IMR-90 (cell line): ENCODE measurements around the gene C17orf100. TPM values are rescaled to one million over a fixed set of nuclear protein-coding genes. Genes with fewer than 3 reads are reported as not detected.

Source experiments
- microRNA-seq, 2 experiments: library from miRNA; stranded (forward) in 1 of 2; unstranded in 1 of 2; fragments of 10-50 nt in 1 of 2; fragments of <30 nt in 1 of 2; gene quantifications in 1 of 2; microRNA quantifications in 1 of 2; one replicate each; pipeline versions ENCODE3 to v1.1.0; 2013 to 2020; ENCODE audit not compliant: insufficient read depth in 1 of 2, insufficient read length in 1 of 2, unreplicated experiment in 1 of 2
- polyA plus RNA-seq, 3 experiments: library from polyadenylated mRNA; depleted of rRNA; stranded (reverse); fragments of >200 nt; gene quantifications; 2 replicates each; pipeline ENCODE4 v1.2.3, GENCODE V29; 2012; ENCODE audit warnings: low replicate concordance in 1 of 3
- small RNA-seq, 5 experiments: library from RNA; depleted of rRNA; stranded (forward); fragments of <200 nt; gene quantifications; one replicate each; pipeline ENCODE3, GENCODE V24; 2012
- total RNA-seq: library from RNA; depleted of rRNA; stranded (reverse); fragments of >200 nt; gene quantifications from 2 replicates; pipeline ENCODE4 v1.2.3, GENCODE V29; 2012; rRNA removed

Gene C17orf100
- total and polyA plus RNA-seq, 2 of the 4 experiments (the other 2 are of a cell fraction), result 0.18 to 1.8 TPM

Small RNA genes within 50 kb of the gene (microRNA-seq; reads per million reads assigned to microRNA genes)
- gene MIR4520-1 (ENCODE audit: insufficient read depth in 1 of 2, insufficient read length in 1 of 2, unreplicated experiment in 1 of 2) (0 reads per million in 2 experiments), gene MIR4520-2 (ENCODE audit: unreplicated experiment) (not detected)

Small RNA genes within 50 kb of the gene (small RNA-seq; reads per million reads assigned to genes)
- 0 reads per million in 5 experiments for gene MIR4520-1

Other genes with a start within 250 kb of the C17orf100 start
- not detected in 2 replicates for gene AIPL1, start 216.6 kb upstream of the C17orf100 start, total RNA-seq
- gene AIPL1, start 216.6 kb upstream of the C17orf100 start, polyA plus RNA-seq (2012; rRNA removed), result not detected in 2 replicates
- gene PIMREG, start 207.3 kb upstream of the C17orf100 start, total RNA-seq, result 19.4 and 21.5 TPM in 2 replicates
- gene PIMREG, start 207.3 kb upstream of the C17orf100 start, polyA plus RNA-seq (2012; rRNA removed), result 25.9 and 36.8 TPM in 2 replicates
- 0.54 and 0.56 TPM in 2 replicates for gene PITPNM3, start 95.2 kb upstream of the C17orf100 start, total RNA-seq
- gene PITPNM3, start 95.2 kb upstream of the C17orf100 start, polyA plus RNA-seq (2012; rRNA removed), result 1.7 and 2.0 TPM in 2 replicates
- 17.6 and 18.3 TPM in 2 replicates for gene KIAA0753, start 11.1 kb upstream of the C17orf100 start, total RNA-seq
- 6.8 and 10.2 TPM in 2 replicates for gene KIAA0753, start 11.1 kb upstream of the C17orf100 start, polyA plus RNA-seq (2012; rRNA removed)
- 45.0 and 174 TPM in 2 replicates for gene TXNDC17, start 10.7 kb upstream of the C17orf100 start, total RNA-seq
- gene TXNDC17, start 10.7 kb upstream of the C17orf100 start, polyA plus RNA-seq (2012; rRNA removed), result 494 and 518 TPM in 2 replicates
- 5.6 and 8.1 TPM in 2 replicates for gene MED31, start 157 bp upstream of the C17orf100 start, total RNA-seq
- 11.6 and 13.9 TPM in 2 replicates for gene MED31, start 157 bp upstream of the C17orf100 start, polyA plus RNA-seq (2012; rRNA removed)
- gene SLC13A5, start 61.6 kb downstream of the C17orf100 start, total RNA-seq, result not detected in 2 replicates
- not detected in 2 replicates for gene SLC13A5, start 61.6 kb downstream of the C17orf100 start, polyA plus RNA-seq (2012; rRNA removed)
- 1.7 and 3.9 TPM in 2 replicates for gene XAF1, start 104.3 kb downstream of the C17orf100 start, total RNA-seq
- gene XAF1, start 104.3 kb downstream of the C17orf100 start, polyA plus RNA-seq (2012; rRNA removed), result 0.50 and 1.3 TPM in 2 replicates
- gene FBXO39, start 124.5 kb downstream of the C17orf100 start, total RNA-seq, result not detected in 2 replicates
- gene FBXO39, start 124.5 kb downstream of the C17orf100 start, polyA plus RNA-seq (2012; rRNA removed), result not detected in 2 replicates
- not detected in 2 replicates for gene TEKT1, start 180.0 kb downstream of the C17orf100 start, total RNA-seq
- not detected in 2 replicates for gene TEKT1, start 180.0 kb downstream of the C17orf100 start, polyA plus RNA-seq (2012; rRNA removed)